ENCODE data around the gene RPL12.

The RPL12 gene

DNA sequence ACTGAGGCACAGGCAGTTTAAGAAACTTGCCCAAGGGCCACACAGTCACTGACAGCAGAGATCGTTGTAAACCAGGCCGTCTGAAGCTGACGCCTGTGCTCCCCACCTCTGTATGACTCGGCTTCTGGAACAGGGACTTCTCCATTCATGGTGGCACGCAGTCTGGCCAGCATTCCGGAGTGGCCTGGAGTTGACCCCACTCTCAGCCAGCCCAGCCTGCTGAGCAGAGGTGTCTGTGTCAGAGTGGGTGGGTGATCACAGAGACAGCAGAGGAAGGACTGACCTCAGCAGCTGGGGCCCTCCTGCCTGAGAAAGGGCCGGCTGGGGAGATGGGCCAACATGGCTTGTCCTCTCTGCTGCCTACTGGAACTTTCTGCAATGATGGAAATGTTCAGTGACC is 12.7 kb upstream of the RPL12 start:
- Mint-ChIP-seq H3K27me3 (ENCODE audit: low read depth) (no peaks in the 10 kb centered on the region), H3K4me1 (peaks cover 7% of the 10 kb centered on the region), H3K27ac (no peak overlapping the region), H3K4me3 (no peak overlapping the region), H3K9me3 (no peaks in the 10 kb centered on the region), H3K36me3 (ENCODE audit: low read depth) (peaks cover 30% of the 10 kb centered on the region)
- TF ChIP-seq, protein P1, sequence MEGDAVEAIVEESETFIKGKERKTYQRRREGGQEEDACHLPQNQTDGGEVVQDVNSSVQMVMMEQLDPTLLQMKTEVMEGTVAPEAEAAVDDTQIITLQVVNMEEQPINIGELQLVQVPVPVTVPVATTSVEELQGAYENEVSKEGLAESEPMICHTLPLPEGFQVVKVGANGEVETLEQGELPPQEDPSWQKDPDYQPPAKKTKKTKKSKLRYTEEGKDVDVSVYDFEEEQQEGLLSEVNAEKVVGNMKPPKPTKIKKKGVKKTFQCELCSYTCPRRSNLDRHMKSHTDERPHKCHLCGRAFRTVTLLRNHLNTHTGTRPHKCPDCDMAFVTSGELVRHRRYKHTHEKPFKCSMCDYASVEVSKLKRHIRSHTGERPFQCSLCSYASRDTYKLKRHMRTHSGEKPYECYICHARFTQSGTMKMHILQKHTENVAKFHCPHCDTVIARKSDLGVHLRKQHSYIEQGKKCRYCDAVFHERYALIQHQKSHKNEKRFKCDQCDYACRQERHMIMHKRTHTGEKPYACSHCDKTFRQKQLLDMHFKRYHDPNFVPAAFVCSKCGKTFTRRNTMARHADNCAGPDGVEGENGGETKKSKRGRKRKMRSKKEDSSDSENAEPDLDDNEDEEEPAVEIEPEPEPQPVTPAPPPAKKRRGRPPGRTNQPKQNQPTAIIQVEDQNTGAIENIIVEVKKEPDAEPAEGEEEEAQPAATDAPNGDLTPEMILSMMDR (IDR thresholded peaks at IDR 0.05; ENCODE audit: unreplicated experiment in 3 of 3): no peak

DNA sequence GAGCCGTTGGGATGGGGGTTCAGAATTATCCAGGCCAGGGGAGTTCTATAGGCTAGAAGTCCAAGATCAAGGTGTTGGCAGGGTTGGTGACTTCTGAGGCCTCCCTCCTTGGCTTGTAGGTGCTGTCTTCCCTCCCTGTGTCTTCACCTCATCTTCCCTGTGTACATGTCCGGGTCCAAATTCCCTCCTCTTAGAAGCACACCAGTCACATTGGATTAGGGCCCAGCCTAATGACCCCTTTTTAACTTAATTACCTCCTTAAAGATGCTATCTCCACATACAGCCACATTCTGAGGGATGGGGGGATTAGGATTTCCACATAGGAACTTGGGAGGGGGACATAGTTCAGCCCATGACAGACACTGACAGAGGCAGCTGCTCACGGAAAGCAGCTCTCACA is 12.2 kb upstream of the RPL12 start:
- Mint-ChIP-seq H3K27me3 (ENCODE audit: low read depth) (no peaks in the 10 kb centered on the region), H3K27ac (no peak overlapping the region), H3K4me1 (peaks cover 7% of the 10 kb centered on the region), H3K9me3 (no peaks in the 10 kb centered on the region), H3K36me3 (ENCODE audit: low read depth) (peaks cover 30% of the 10 kb centered on the region), H3K4me3 (no peak overlapping the region)
- TF ChIP-seq, protein P1 (IDR thresholded peaks at IDR 0.05; ENCODE audit: unreplicated experiment in 3 of 3): no peak

DNA sequence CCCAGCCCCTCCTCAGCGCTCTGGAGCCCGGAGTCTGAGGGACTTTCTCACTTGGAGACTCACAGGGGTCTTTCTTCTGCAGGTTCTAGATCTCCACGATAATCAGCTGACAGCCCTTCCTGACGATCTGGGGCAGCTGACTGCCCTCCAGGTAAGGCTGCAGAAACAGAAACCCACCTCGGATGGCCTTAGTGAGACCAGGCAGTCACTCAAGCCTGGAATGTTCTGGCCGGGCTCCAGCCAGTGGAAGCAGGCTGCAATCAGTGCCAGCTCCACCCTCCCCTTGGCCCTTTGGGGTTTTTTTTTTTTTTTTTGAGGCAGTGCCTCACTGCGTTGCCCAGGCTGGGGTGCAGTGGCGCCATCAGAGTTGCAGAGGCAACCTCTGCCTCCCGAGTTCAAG is 7.7 kb upstream of the RPL12 start:
- H3K4me1 Mint-ChIP-seq: peaks cover 6% of the 10 kb centered on the region
- peaks cover 35% of the 10 kb centered on the region for H3K36me3 Mint-ChIP-seq (ENCODE audit: low read depth)
- H3K27me3 Mint-ChIP-seq (ENCODE audit: low read depth): no peaks in the 10 kb centered on the region
- TF ChIP-seq, protein P1 (IDR thresholded peaks at IDR 0.05; ENCODE audit: unreplicated experiment in 3 of 3): no peak
- H3K9me3 Mint-ChIP-seq: no peaks in the 10 kb centered on the region
- H3K27ac Mint-ChIP-seq: no peak overlapping the region
- H3K4me3 Mint-ChIP-seq: no peak overlapping the region

DNA sequence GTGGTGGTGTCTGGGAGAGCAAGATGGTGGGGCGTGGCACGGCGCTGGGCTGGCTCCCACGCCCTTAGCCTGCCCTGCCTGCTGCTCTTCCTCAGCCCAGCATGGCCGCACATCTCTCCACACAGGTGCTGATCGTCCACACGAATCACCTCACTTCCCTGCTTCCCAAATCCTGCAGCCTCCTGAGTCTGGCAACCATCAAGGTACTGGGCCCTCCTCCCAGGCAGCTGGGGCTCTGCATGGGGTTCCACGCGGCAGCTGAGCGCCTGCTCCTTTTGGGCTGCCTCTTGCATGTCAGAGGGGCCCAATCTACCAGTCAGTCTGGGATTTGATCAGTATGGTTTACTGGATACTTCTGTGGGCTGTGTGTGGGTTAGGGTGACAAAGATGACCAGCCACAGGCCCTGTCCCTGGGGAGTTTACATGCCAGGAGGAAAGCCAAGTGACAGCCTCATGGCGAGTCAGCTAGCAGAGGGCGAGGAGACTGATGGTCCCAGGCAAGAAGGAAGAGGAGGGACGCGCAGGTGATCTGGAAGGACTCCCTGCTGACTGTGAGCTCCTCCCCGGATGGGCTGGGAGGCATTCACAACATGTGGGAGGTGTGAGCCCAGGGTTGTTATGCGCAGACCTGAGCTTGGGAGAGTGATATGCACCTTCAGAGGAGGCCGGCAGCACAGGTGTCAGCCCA is 6.1 kb upstream of the RPL12 start:
- TF ChIP-seq, protein P1 (IDR thresholded peaks at IDR 0.05; ENCODE audit: unreplicated experiment in 3 of 3): no peak
- H3K4me1 Mint-ChIP-seq: peaks cover 3% of the 10 kb centered on the region
- no peaks in the 10 kb centered on the region for H3K9me3 Mint-ChIP-seq
- no peak overlapping the region for H3K4me3 Mint-ChIP-seq
- H3K36me3 Mint-ChIP-seq (ENCODE audit: low read depth): peaks cover 27% of the 10 kb centered on the region
- H3K27me3 Mint-ChIP-seq (ENCODE audit: low read depth): no peaks in the 10 kb centered on the region
- H3K27ac Mint-ChIP-seq: no peak overlapping the region

DNA sequence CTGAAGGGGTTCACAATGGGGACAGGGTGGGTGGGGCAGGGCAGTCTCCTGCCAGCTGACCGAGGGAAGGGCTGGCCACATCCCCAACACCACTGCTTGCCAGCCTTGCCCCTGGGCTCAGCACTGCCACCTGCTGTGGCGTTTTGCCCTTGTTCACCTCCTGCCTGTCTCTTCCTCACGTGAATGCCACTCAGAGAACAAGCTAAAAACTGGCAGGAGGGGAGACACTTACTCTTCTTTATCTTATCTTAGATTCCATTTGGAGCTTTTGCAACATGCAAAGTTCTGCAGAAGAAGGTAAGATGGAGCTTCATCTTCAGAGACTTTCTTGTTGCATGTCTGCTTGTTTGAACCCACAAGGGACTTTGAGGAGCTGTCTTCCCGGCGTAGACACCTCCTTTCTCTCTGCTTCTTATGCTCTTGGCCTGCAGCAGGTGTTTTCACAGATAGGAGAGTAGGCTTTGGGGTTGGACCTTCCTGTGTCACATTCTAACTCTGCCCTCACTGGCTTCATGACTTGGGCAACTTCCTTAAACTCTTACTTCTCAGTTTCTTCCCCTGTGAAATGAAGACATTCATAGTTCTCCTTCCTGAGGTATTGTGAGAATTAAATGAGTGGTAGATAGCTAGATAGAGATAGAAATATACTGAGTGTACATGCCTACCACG is 4.3 kb upstream of the RPL12 start:
- Mint-ChIP-seq H3K4me1 (peaks cover 8% of the 10 kb centered on the region), H3K36me3 (ENCODE audit: low read depth) (peaks cover 20% of the 10 kb centered on the region), H3K27me3 (ENCODE audit: low read depth) (no peaks in the 10 kb centered on the region), H3K4me3 (peak overlapping the region in 2 of 3 experiments; percentile 45 to 51), H3K9me3 (no peaks in the 10 kb centered on the region), H3K27ac (no peak overlapping the region)
- TF ChIP-seq, protein P1 (IDR thresholded peaks at IDR 0.05; ENCODE audit: unreplicated experiment in 3 of 3): no peak

DNA sequence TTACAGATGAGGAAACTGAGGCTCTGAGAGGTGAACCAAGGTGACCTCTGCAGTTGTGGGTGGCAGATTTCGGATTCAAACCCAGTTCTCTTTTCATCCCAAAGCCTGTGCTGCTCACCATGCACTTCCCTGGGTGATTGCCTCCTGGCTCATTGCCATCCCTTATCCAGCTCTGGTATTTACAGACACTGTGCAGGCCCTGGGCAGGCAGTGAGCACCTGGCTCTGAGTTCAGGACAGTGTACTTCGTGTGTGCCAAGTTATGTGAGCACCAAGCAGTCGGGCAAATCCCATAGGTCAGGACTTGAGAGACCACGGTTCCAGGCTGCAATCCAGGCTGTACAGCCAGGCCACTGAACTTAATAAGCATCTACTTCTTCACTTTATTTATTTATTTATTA is 1.5 kb upstream of the RPL12 start:
- Mint-ChIP-seq H3K27ac (peak overlapping the region; percentile 86 to 93 (median 93)), H3K27me3 (ENCODE audit: low read depth) (no peaks in the 10 kb centered on the region), H3K36me3 (ENCODE audit: low read depth) (peaks cover 46% of the 10 kb centered on the region), H3K4me3 (peak overlapping the region; percentile 94 to 98 (median 98)), H3K4me1 (peaks cover 33% of the 10 kb centered on the region), H3K9me3 (no peaks in the 10 kb centered on the region)
- TF ChIP-seq, protein P1 (IDR thresholded peaks at IDR 0.05; ENCODE audit: unreplicated experiment in 3 of 3): no peak
